GM10248 (cell line): ENCODE results near the gene HOXD12.

Source experiments
- CTCF ChIA-PET: fragments of 300-600 bp; sonication (Branson Sonifier 250); formaldehyde crosslinking; extraction: SDS; loops from one replicate; lab custom pipeline; 2021; ENCODE audit warnings: antibody characterized with exemption; lab: Yijun Ruan, JAX
- POLR2A ChIA-PET: fragments of 350-650 bp; sonication (Branson Sonifier 250); formaldehyde crosslinking; extraction: SDS; loops from one replicate; lab custom pipeline; 2020; ENCODE audit warnings: antibody characterized with exemption; lab: Yijun Ruan, JAX
- DNase-seq: peaks from one replicate; pipeline ENCODE4 v3.0.0; 2012; ENCODE audit errors: extremely low spot score
- TF ChIP-seq, protein P1 (sequence below): IDR thresholded peaks from 2 replicates; pipeline ENCODE4 v1.5.1; 2012; ENCODE audit warnings: mild to moderate bottlenecking, low read depth; ENCODE audit errors: extremely low read depth, missing control alignments, control extremely low read depth

The HOXD12 gene

DNA sequence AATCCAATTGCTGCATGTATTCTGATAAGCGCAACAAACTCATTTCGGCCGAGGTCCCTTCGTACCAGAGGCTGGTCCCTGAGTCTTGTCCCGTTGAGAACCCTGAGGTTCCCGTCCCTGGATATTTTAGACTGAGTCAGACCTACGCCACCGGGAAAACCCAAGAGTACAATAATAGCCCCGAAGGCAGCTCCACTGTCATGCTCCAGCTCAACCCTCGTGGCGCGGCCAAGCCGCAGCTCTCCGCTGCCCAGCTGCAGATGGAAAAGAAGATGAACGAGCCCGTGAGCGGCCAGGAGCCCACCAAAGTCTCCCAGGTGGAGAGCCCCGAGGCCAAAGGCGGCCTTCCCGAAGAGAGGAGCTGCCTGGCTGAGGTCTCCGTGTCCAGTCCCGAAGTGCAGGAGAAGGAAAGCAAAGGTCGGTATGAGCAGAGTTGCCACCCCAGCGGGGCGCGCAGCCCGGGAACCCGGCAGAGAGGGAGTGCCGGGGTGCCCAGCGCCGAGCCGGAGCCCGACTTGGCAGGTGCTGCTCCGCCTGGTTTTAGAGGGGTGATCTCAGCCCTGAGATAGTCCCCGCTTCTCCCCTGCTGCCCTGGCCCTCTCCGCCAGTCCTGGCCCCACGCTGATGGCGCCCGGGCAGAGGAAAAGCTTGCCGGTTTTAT, 17.7 kb downstream of the HOXD12 start:
- TF ChIP-seq, protein P1, sequence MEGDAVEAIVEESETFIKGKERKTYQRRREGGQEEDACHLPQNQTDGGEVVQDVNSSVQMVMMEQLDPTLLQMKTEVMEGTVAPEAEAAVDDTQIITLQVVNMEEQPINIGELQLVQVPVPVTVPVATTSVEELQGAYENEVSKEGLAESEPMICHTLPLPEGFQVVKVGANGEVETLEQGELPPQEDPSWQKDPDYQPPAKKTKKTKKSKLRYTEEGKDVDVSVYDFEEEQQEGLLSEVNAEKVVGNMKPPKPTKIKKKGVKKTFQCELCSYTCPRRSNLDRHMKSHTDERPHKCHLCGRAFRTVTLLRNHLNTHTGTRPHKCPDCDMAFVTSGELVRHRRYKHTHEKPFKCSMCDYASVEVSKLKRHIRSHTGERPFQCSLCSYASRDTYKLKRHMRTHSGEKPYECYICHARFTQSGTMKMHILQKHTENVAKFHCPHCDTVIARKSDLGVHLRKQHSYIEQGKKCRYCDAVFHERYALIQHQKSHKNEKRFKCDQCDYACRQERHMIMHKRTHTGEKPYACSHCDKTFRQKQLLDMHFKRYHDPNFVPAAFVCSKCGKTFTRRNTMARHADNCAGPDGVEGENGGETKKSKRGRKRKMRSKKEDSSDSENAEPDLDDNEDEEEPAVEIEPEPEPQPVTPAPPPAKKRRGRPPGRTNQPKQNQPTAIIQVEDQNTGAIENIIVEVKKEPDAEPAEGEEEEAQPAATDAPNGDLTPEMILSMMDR = no peak
- ChIA-PET CTCF (interaction anchor here (0.9 to 1.7 kb wide), 3 partner anchors 10 to 1031 kb away, joined by 3 to 5 read pairs (median 4); no protein-coding TSS in a partner anchor), POLR2A (no interaction called here)
- DNase-seq = no peak

DNA sequence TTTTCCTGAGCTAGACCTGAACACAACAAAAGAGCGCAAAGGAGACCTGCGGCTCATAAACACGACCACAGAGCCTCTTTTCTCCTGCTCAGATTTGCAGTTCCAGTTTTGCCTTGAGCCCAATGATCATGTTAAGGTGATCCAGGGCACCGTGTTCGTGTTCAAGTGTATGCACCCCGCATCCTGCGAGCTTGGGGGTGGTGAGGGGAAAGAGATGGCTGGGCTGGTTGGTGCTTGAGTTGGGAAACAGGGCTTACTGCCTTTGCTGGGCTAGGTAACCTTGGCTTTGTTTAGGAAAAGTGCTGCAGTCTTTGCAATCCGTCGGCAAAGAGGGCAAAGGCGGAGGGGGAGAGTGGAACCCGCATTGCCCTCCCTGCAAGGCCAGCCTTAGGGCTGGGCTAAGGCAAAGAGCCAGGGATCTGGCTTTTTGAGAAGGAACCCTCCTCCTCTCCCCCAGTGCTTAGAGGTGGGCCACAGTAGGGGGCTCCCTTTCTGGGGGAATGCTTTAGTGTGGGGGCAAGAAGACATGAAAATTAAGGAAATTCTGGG, 18.3 kb downstream of the HOXD12 start:
- POLR2A ChIA-PET = no interaction called here
- TF ChIP-seq, protein P1 = no peak

DNA sequence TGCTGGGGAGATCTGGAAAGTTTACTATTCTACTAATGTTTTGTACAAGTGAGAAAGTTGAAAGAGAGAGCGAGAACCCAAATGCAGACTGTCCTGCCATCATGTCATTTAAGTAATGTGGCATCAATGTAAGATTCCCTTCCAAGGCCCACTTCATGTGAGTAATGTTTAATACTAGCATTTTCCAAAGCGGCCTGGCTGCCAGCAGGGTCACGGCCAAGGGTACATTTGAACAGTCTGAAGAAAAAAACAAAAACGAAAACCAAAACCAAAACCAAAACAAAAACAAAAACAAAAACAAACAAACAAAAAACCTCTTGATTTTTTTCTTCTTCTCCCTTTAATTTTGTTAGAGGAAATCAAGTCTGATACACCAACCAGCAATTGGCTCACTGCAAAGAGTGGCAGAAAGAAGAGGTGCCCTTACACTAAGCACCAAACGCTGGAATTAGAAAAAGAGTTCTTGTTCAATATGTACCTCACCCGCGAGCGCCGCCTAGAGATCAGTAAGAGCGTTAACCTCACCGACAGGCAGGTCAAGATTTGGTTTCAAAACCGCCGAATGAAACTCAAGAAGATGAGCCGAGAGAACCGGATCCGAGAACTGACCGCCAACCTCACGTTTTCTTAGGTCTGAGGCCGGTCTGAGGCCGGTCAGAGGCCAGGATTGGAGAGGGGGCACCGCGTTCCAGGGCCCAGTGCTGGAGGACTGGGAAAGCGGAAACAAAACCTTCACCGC, 19.2 kb downstream of the HOXD12 start:
- POLR2A ChIA-PET = no interaction called here
- CTCF ChIA-PET = interaction anchor here (1.7 kb wide), 1 partner anchor 8 kb away, joined by 5 read pairs; no protein-coding TSS in a partner anchor
- TF ChIP-seq, protein P1 = peak; percentile 30
- DNase-seq = no peak

More for the DNA sequence above, 18.3 kb downstream of the HOXD12 start:
- CTCF ChIA-PET = interaction anchor here (0.9 to 1.7 kb wide), 3 partner anchors 9 to 1030 kb away, joined by 3 to 5 read pairs (median 4); no protein-coding TSS in a partner anchor
- no peak for DNase-seq

DNA sequence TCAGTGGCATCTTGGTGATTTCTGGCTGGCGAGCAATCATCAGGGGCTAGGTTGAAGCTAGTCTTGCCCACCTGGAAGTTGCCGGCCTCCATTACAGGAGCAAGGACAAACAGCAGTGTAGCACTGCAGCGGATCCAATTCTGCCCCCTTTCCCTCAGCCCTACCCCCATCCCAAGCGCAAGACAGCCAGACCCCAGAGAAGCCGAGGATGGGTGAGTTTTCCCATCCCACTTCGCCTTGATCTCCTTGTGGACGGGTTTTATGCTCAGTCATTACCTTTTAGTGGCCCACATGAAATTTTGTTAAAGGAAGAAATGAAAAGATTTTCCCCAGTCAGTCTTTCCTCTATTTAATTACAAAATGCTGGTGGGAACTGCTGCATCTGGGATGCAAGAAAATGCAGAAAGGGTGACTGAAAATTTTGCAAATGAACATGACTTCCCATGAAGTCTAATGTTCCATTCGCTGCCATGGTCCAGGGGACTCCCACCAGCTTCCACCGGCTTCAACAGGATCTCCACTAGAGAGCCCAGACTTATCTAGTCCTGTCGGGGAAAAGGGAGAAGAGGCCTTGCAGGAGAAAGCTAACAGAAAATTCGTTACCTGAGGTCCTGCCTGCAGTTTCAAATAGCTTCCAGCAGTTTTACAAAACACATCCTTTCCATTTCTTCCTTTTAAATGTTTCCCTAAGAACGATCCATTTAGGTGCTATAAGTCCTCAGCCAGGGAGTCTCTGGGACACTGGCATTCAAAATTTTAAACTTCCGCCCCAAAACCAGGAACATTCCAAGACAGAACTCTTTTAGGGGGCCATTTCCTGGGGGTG, 21.0 kb downstream of the HOXD12 start:
- DNase-seq = no peak
- POLR2A ChIA-PET = no interaction called here
- CTCF ChIA-PET = interaction anchor here (0.7 to 2.2 kb wide), 9 partner anchors 9 to 1042 kb away, joined by 3 to 7 read pairs (median 3); no protein-coding TSS in a partner anchor
- TF ChIP-seq, protein P1 = no peak

DNA sequence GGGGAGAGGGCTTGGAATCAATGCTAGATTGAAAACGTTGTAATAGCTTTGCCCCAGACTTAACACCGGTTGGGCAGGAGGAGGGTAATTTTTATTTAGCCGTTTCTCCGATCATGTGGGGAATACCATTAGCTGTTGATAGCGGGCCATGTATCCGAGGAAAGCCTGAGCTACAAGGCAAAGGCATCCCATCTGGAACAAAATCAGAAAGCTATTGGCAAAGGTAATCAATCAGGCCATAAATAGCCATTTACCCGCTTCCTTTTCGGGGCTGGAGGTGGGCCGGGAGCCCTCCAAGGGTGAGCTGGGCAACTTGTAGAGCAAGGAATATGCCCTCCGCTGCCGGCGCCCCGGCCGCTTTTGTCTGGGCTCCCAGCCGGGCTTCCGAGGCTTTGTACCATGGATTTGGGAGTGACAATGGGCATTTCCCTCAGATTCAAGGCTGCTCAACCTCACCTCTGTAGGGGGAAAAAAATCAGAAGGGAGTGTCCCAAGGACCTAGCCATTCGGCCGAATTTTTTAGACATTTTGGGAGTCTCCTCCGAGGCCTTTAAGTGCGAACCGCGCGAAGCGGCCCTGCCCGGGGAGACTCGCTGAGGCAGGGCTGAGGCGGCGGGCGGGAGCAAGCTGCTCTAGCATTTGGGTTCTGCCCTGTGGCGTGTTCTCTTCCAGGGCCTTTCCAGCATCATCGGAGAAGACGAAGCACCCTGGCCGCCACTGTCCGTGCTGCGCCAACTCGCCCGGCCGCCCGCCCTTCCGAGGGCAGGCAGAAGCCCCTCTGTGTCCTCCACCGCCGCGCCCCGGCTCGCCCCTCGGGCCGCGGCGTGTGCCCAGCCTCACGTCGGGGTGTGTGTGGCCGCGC, 21.8 kb downstream of the HOXD12 start:
- POLR2A ChIA-PET = no interaction called here
- CTCF ChIA-PET = interaction anchor here (0.7 to 2.2 kb wide), 8 partner anchors 10 to 1042 kb away, joined by 3 to 7 read pairs (median 4); no protein-coding TSS in a partner anchor
- no peak for DNase-seq
- TF ChIP-seq, protein P1 = no peak
